H9 (cell line): Measurements from ENCODE around the gene SNTG2. TPM values are rescaled to one million over a fixed set of nuclear protein-coding genes. Genes with fewer than 3 reads are reported as not detected.

Source experiments
- DNase-seq: peaks from one replicate; pipeline ENCODE4 v3.0.0-alpha.2; 2017
- H2AFZ ChIP-seq: one replicate; pipeline ENCODE4 v1.6.1; 2013; ENCODE audit warnings: mild to moderate bottlenecking, low read length, control low read depth, moderate library complexity
- H2AK5ac ChIP-seq: 2 replicates; pipeline ENCODE4 v1.6.1; 2013; ENCODE audit warnings: low read length, control low read depth, mixed read lengths; ENCODE audit not compliant: insufficient read length
- H2BK120ac ChIP-seq: one replicate; pipeline ENCODE4 v1.6.1; 2013; ENCODE audit warnings: low read depth, mild to moderate bottlenecking, low read length, control low read depth, inconsistent platforms; ENCODE audit not compliant: poor library complexity, severe bottlenecking
- H2BK12ac ChIP-seq: 2 replicates; pipeline ENCODE4 v1.6.1; 2013; ENCODE audit warnings: low read length, control low read depth, mixed read lengths, low read depth; ENCODE audit not compliant: insufficient read length
- H2BK15ac ChIP-seq: 2 replicates; pipeline ENCODE4 v1.6.1; 2013; ENCODE audit warnings: low read depth, low read length, control low read depth
- H2BK20ac ChIP-seq: one replicate; pipeline ENCODE4 v1.6.1; 2013; ENCODE audit warnings: low read depth, mild to moderate bottlenecking, low read length, control low read depth, inconsistent platforms; ENCODE audit not compliant: poor library complexity, severe bottlenecking
- H2BK5ac ChIP-seq: 2 replicates; pipeline ENCODE4 v1.6.1; 2013; ENCODE audit warnings: low read length, control low read depth, mixed read lengths; ENCODE audit not compliant: insufficient read length
- H3K14ac ChIP-seq: 2 replicates; pipeline ENCODE4 v1.6.1; 2013; ENCODE audit warnings: low read length, control low read depth; ENCODE audit not compliant: insufficient read depth
- H3K18ac ChIP-seq: 2 replicates; pipeline ENCODE4 v1.6.1; 2013; ENCODE audit warnings: low read depth, mild to moderate bottlenecking, mixed read lengths, low read length, control low read depth; ENCODE audit not compliant: insufficient read length
- H3K23ac ChIP-seq: 2 replicates; pipeline ENCODE4 v1.6.1; 2013; ENCODE audit warnings: low read length, control low read depth, mixed read lengths, low read depth; ENCODE audit not compliant: insufficient read length
- H3K23me2 ChIP-seq: 2 replicates; pipeline ENCODE4 v1.6.1; 2013; ENCODE audit warnings: low read depth, mild to moderate bottlenecking, mixed read lengths, low read length, control low read depth; ENCODE audit not compliant: insufficient read length, poor library complexity, severe bottlenecking
- H3K27ac ChIP-seq: 2 replicates; pipeline ENCODE4 v1.5.1; 2013; ENCODE audit warnings: low read length, control low read depth, mixed read lengths, low read depth; ENCODE audit not compliant: insufficient read length
- H3K27me3 ChIP-seq: 2 replicates; pipeline ENCODE4 v1.6.1; 2013; ENCODE audit warnings: low read length, control low read depth, inconsistent platforms; ENCODE audit not compliant: insufficient read depth
- H3K4ac ChIP-seq: 2 replicates; pipeline ENCODE4 v1.6.1; 2013; ENCODE audit warnings: low read depth, mild to moderate bottlenecking, control low read depth, inconsistent platforms, low read length, moderate library complexity
- H3K4me1 ChIP-seq: 2 replicates; pipeline ENCODE4 v1.6.1; 2013; ENCODE audit warnings: low read length, control low read depth, inconsistent platforms; ENCODE audit not compliant: insufficient read depth
- H3K4me2 ChIP-seq: 2 replicates; pipeline ENCODE4 v1.6.1; 2013; ENCODE audit warnings: low read length, control low read depth, mixed read lengths; ENCODE audit not compliant: insufficient read length, insufficient read depth
- H3K56ac ChIP-seq: 2 replicates; pipeline ENCODE4 v1.6.1; 2013; ENCODE audit warnings: low read depth, mild to moderate bottlenecking, mixed read lengths, low read length, control low read depth; ENCODE audit not compliant: insufficient read length
- H3K79me1 ChIP-seq: 2 replicates; pipeline ENCODE4 v1.6.1; 2013; ENCODE audit warnings: low read depth, mild to moderate bottlenecking, moderate library complexity, low read length, control low read depth, inconsistent platforms; ENCODE audit not compliant: insufficient read depth, poor library complexity, severe bottlenecking
- H3K79me2 ChIP-seq: 2 replicates; pipeline ENCODE4 v1.6.1; 2013; ENCODE audit warnings: low read length, control low read depth, inconsistent platforms; ENCODE audit not compliant: insufficient read depth
- H3K9ac ChIP-seq: 2 replicates; pipeline ENCODE4 v1.6.1; 2013; ENCODE audit warnings: low read length, control low read depth, mixed read lengths; ENCODE audit not compliant: insufficient read length; ENCODE audit errors: extremely low read depth
- H3K9me3 ChIP-seq: one replicate; pipeline ENCODE4 v1.6.1; 2013; ENCODE audit warnings: low read depth, low read length, inconsistent platforms; ENCODE audit not compliant: control insufficient read depth
- H3T11ph ChIP-seq: one replicate; pipeline ENCODE4 v1.6.1; 2013; ENCODE audit warnings: mild to moderate bottlenecking, low read length, control low read depth, inconsistent platforms
- H4K20me1 ChIP-seq: one replicate; pipeline ENCODE4 v1.6.1; 2013; ENCODE audit not compliant: control insufficient read depth, insufficient read length, insufficient read depth
- H4K5ac ChIP-seq: 2 replicates; pipeline ENCODE4 v1.6.1; 2013; ENCODE audit warnings: low read depth, mild to moderate bottlenecking, mixed read lengths, low read length, control low read depth; ENCODE audit not compliant: insufficient read length
- H4K8ac ChIP-seq: replicated peaks from 2 replicates; pipeline ENCODE4 v1.6.1; 2013; ENCODE audit warnings: low read length, control low read depth, mixed read lengths, low read depth; ENCODE audit not compliant: insufficient read length
- H4K91ac ChIP-seq: 2 replicates; pipeline ENCODE4 v1.6.1; 2013; ENCODE audit warnings: low read depth, mild to moderate bottlenecking, moderate library complexity, mixed read lengths, low read length, control low read depth; ENCODE audit not compliant: insufficient read length
- H3K27ac Mint-ChIP-seq, 3 experiments: 2 replicates in 2 of 3; 3 replicates in 1 of 3; pipeline ENCODE4 v1.8.0; 2020 to 2021; ENCODE audit warnings: mixed read lengths in 3 of 3, mild to moderate bottlenecking in 1 of 3, moderate library complexity in 1 of 3
- H3K27me3 Mint-ChIP-seq: 2 replicates; pipeline ENCODE4 v1.8.0; 2021; ENCODE audit warnings: low read depth, mild to moderate bottlenecking, moderate library complexity, mixed read lengths
- H3K36me3 Mint-ChIP-seq, 3 experiments: 2 replicates in 2 of 3; 3 replicates in 1 of 3; pipeline ENCODE4 v1.8.0; 2020 to 2021; ENCODE audit warnings: low read depth in 3 of 3, mixed read lengths in 3 of 3; ENCODE audit not compliant: insufficient read depth in 1 of 3
- H3K4me1 Mint-ChIP-seq, 2 experiments: 2 replicates each; pipeline ENCODE4 v1.8.0; 2020; ENCODE audit warnings: mixed read lengths in 2 of 2
- H3K4me3 Mint-ChIP-seq, 2 experiments: 2 replicates in 1 of 2; 3 replicates in 1 of 2; pipeline ENCODE4 v1.8.0; 2020 to 2021; ENCODE audit warnings: mild to moderate bottlenecking in 2 of 2, mixed read lengths in 2 of 2, moderate library complexity in 1 of 2
- H3K9me3 Mint-ChIP-seq, 2 experiments: 2 replicates in 1 of 2; 3 replicates in 1 of 2; pipeline ENCODE4 v1.8.0; 2020; ENCODE audit warnings: mild to moderate bottlenecking in 2 of 2, mixed read lengths in 2 of 2, moderate library complexity in 1 of 2
- WGBS: extraction: QIAGEN DNeasy Blood & Tissue Kit; methylation state at CpG from one replicate; pipeline ENCODE4 v1.1.7; 2013; ENCODE audit warnings: missing lambda C conversion rate, low lambda C conversion rate, mixed read lengths; ENCODE audit not compliant: insufficient read length; ENCODE audit errors: extremely low coverage; 5-methylcytosine and 5-hydroxymethylcytosine counted together
- total RNA-seq: library from RNA; stranded (reverse); gene quantifications from 2 replicates; pipeline ENCODE4 v1.2.1, GENCODE V29; 2021
- TF ChIP-seq, protein P1 (sequence below): fragments of 200-600 bp; sonication (generic); conservative IDR thresholded peaks from 3 replicates; pipeline ENCODE4 v1.8.0; 2021; ENCODE audit warnings: antibody characterized with exemption, mild to moderate bottlenecking

SNTG2 gene
- total RNA-seq, 1 experiment from 2014 or later: 13.2 TPM

DNA sequence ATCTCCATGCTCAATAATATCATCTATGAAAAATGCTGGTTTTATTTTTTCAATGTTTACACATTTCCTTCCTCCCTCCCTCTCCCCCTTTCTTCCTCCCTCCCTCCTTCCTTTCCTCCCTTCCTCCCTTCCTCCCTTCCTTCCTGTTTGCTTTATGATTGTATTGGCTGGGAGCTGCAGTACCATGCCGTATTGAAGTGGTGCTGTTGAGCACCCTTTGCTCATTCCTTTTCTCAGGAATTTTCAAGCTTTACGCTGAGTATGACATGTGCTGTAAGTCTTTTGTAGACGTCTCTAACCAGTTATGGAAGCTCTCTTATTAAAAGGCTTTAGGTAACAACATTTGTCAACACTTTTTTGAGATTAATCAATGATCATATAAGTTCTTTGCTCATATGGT, 100.4 kb downstream of the SNTG2 start:
- Histone ChIP-seq H3T11ph (no peak overlapping the region), H3K23ac (no peak overlapping the region), H3K4me2 (no peak overlapping the region), H2BK120ac (no peak overlapping the region), H4K20me1 (peaks cover 3% of the 10 kb centered on the region), H4K8ac (no peak overlapping the region), H3K4me1 (peaks cover 15% of the 10 kb centered on the region; the same call in 1 of the 2 replicates), H3K79me2 (peaks cover 2% of the 10 kb centered on the region; the same call in 1 of the 2 replicates), H3K27ac (no peak overlapping the region), H3K9me3 (peaks cover 6% of the 10 kb centered on the region), H4K5ac (no peak overlapping the region), H2BK15ac (no peak overlapping the region), H4K91ac (no peak overlapping the region), H2BK5ac (no peak overlapping the region), H2AK5ac (no peak overlapping the region), H3K79me1 (peaks cover 4% of the 10 kb centered on the region), H3K9ac (no peak overlapping the region), H3K23me2 (no peaks in the 10 kb centered on the region), H2BK20ac (no peak overlapping the region), H3K18ac (no peak overlapping the region), H3K56ac (no peak overlapping the region), H3K4ac (no peak overlapping the region), H2BK12ac (no peak overlapping the region), H3K27me3 (no peaks in the 10 kb centered on the region), H2AFZ (no peak overlapping the region), H3K14ac (no peak overlapping the region)
- TF ChIP-seq, protein P1, sequence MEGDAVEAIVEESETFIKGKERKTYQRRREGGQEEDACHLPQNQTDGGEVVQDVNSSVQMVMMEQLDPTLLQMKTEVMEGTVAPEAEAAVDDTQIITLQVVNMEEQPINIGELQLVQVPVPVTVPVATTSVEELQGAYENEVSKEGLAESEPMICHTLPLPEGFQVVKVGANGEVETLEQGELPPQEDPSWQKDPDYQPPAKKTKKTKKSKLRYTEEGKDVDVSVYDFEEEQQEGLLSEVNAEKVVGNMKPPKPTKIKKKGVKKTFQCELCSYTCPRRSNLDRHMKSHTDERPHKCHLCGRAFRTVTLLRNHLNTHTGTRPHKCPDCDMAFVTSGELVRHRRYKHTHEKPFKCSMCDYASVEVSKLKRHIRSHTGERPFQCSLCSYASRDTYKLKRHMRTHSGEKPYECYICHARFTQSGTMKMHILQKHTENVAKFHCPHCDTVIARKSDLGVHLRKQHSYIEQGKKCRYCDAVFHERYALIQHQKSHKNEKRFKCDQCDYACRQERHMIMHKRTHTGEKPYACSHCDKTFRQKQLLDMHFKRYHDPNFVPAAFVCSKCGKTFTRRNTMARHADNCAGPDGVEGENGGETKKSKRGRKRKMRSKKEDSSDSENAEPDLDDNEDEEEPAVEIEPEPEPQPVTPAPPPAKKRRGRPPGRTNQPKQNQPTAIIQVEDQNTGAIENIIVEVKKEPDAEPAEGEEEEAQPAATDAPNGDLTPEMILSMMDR: peak; percentile 50; the same call in 2 of the 3 replicates
- Mint-ChIP-seq H3K9me3 (peaks cover 17 to 30% of the 10 kb centered on the region in 2 experiments), H3K36me3 (peaks cover 19 to 39% (median 27%) of the 10 kb centered on the region in 3 experiments), H3K4me1 (peaks cover 58 to 60% of the 10 kb centered on the region in 2 experiments), H3K4me3 (no peak overlapping the region), H3K27me3 (peaks cover 9% of the 10 kb centered on the region), H3K27ac (no peak overlapping the region)
- WGBS: no CpG with 5 or more reads among the region's 3 CpGs
- DNase-seq: no peak
